COR-L47 (cell line): ENCODE measurements around the gene COL20A1.

Source experiments
- DNase-seq: peaks from one replicate; lab custom pipeline; 2025; lab: John Stamatoyannopoulos, UW

COL20A1 gene

DNA sequence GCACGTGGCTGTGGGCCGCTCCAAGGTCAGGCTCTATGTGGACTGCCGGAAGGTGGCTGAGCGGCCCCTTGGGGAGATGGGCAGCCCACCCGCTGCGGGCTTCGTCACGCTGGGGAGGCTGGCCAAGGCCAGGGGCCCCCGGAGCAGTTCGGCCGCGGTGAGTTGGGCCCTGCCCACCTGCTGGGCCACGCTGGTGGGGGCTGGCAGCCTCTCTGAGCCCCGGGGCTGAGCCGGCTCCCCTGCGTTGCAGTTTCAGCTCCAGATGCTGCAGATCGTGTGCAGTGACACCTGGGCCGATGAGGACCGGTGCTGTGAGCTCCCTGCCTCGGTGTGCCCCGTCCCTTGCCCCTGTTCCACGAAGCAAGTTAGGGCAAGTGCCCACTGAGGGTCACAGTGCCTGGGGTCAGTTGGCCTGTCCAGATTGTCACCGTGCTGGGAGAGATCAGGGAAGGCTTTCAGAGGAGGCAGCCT, 27.1 kb downstream of the COL20A1 start:
- no peak for DNase-seq

DNA sequence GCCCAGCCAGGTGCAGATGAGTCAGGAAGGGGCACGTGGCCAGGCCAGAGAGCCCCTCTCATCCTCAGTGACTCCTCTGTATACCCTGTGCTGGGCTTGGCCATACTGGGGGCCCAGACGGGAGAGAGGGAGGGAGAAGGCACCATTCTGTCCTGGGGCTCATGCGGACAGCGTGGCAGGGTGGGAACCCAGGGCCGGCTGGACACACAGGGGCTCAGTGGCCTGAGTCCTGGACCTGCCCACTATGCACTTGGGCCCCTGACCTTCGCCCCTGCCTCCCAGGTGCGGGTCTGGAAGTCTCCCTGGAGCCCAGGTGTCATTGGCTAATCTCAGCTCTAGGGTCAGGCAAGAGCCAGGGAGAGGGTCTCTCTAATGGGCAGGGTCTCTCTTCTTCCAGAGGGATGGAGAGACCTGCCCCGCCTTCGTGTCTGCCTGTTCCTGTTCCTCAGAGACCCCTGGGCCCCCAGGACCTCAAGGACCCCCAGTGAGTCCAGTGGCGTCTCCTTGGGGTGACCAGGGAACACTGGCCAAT, 27.7 kb downstream of the COL20A1 start:
- no peak for DNase-seq

DNA sequence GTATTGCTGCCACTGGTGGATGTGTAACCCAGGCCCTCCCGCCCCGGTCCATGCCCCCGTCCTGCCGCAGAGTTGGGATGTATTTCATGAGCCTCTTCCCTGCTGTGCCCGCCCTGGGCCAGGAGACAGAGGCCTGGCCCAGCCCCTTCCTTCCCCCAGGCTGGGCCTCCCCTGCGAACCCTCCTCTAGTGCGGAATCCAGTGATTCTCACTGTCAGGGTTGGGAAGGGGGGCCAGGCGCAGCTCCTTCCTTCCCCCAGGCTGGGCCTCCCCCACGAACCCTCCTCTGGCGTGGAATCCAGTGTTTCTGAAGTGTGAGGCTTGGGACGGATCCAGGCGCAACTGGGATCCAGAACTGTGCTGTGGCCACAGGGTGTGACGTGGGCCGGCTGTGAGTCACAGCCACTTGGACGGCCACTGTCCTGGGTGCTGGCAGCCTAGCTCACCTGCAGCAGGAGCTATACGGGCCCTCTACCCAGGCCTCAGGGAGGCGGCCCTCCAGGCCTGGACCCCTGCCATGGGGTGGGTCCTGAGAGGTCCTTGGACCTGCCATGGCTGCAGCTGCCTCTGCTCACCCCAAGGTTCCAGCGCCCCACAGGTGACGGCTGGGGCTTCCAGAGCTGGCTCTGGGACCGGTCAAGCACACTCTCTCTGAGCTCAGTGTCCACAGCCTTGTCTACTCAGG, 28.3 kb downstream of the COL20A1 start:
- no peak for DNase-seq

DNA sequence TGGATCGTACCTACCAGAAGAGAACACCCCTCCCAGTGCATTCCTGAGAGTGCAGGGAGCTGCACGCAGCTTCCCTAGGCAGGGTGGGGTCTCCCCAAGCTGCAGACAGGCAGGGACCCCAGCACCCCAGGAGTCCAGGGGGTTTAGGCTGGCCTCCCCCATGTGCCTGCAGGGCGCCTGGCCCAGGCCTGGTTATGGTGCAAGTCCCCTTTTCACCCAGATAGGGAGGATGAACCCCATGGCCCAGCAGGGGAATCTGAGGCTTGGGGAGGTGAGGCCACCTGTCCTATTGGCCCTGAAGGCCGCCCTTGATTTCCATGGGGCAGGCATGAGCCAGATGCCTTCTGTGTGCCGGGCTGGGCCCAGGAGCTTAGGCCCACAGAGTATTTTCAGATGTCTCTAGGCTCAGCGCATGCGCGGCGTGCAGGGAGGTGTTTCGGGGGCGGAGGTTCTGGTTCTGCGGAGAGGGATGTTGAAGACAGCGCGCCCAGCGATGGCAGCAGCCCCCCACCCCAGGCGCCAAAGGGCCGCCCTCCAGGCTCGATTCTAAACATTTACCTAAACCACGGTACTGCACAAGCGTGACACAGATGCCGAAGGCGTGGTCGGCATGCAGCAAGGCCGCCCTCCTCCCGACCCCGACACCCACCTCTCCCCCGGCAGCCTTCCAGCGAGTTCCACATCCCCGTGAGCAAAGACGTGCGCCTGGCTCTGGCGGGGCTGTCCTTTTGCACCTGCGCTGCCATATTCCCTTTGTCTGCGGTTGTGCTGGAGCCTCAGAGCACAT, 29.4 kb downstream of the COL20A1 start:
- no peak for DNase-seq

DNA sequence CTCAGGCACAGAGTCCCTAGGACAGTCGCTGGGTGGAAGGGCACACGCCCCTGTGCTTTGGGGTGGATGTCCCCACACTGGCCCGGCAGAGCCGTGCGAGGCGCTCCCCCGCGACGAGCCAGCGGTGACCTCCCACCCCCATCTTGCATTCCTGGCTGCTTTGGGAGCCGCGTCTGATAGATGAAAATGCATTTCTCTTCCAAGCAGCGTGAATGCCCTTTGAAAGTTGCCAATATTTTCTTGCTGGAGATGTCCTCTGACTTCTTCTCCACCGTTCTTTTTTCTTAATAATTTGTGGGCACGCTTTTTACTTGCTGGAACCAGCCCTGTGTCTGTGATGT, 29.9 kb downstream of the COL20A1 start:
- no peak for DNase-seq

DNA sequence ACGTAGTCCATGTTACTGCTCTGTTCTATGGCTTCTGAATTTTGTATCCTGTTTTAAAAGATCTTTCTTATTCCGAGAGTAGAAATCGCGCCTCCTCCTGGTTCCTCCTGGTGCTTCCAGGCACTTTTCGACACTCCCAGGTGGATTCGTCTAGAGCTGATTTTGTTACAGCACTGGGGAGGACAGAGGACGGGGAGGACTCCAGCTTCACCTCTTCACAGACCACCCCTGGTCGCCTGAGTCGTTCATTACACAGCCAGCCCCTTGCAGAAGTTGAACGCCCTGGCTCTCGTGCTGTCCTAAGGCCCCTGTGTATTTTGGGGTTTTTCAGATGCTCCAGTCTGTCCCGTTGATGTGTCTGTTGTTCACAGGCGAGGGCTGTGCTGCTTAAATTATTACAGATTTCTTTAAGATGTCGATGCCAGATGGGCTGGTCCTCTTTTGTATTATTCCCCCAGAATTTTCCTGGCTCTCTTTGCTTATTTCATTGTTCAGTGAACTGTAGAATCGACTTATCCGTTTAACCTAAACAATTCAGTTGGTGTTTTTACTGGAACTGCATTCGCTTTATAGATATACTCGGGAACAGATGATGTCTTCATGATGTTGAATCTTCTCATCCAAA, 30.5 kb downstream of the COL20A1 start:
- no peak for DNase-seq

DNA sequence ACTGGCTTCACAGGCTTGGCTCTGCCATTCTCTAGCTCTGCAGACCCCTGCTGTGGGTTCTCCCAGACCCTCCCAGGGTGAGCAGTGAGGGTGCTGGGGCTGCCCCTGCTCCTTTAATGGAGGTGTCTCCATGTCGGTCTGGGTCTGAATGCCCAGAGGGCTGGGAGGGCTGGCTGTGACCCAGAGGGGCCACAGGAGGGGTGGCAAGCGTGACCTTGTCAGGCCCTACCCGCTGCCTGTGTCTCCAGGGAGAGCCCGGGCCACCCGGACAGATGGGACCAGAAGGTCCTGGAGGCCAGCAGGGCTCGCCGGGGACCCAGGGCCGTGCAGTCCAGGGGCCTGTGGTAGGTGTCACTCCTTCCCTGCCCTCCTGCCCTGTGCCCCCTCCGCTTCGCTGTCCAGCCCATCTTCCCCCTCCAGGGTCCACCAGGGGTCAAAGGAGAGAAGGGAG, 32.1 kb downstream of the COL20A1 start:
- no peak for DNase-seq

DNA sequence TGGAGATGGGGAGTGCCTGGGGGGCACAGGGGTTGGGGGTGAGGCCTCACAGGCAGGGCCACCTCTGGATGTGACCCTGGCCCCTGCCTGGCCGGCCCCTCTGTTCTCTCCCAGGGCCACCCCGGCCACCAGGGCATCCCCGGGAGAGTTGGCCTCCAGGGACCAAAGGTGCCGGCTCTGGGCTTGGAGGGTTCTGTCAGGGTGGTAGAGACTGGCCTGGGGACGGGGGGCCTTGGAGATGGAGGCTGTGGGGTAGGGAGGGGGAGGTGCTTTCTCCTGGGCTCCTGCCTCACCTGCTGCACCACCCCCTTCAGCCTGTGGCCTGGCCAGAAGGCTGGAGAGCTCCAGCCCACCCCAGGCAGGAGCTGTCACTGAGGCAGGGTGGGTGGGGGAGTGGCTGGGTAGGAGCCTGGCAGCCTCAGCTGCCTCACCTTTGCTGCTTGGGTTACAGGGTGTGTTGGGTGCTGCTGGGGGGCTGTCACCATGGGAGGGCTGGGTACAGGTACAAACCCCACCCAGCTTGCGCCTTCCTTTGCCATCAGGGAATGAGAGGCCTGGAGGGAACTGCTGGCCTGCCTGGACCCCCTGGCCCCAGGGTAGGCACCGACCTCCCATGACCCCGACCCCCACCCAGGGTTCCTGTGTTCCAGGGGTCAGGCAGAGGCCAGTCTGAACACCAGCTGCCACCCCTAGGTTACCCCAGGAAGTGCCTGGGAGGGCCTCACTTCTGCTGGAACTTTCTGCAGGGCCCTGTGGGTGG, 32.7 kb downstream of the COL20A1 start:
- no peak for DNase-seq

DNA sequence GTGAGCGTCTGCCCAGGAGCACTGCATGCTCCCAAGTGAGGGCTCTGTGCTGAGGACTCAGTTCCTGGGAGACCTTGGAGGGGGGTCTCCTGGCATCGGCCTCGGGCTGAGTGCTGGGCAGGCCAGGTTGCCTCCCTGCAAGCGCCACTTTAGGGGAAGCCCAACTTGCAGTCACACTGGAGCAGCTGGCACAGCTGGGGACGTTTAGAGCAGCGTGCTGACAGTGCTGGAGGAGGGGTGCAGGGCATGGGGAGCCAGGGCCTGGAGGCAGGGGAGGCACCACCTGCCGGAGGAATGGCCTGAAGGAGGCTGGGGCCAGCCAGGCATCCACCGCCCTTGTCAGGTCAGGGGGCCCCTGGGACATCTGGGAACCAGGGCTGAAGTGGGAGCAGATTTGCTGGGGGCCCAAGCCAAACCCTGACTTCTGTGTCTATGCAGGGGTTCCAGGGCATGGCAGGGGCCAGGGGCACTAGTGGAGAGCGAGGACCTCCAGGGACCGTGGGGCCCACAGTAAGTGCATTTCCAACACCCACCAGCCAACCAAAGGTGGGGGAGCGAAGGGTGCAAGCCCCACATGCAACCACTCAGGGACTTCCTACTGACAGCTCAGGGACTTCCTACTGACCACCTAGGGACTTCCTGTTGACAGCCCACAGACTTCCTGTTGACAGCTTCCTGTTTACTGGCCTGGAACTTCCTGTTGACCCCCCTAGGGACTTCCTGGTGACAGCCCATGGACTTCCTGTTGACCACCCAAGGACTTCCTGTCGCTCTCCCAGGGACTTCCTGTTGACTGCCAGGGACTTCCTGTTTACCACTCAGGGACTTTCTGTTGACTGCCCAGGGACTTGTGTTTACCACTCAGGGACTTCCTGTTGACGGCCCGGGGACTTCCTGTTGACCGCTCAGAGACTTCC, 33.6 kb downstream of the COL20A1 start:
- DNase-seq: no peak

DNA sequence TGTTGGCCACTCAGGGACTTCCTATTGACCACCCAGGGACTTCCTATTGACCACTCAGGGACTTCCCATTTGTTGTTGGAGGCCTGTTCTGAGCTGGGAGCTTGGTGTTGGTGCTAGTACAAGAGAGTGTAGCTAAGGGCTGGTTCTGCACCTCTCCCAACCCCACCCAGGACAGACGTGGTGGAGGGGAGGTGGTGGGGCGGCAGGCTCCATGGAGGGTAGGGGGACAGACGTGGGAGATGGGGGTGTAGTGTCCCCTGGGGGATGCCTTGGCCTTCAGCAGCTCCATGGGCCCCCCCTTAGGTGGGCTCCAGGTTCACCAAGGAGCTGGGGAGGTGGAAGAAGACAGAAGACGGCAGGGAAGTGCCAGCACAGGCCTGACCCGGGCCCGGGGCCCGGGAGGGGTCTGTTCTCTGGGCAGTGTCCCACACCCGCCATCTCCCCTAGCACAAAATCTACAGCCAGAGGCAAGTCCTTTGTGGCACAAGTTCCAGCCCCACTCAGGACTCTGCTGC, 34.3 kb downstream of the COL20A1 start:
- DNase-seq: no peak

DNA sequence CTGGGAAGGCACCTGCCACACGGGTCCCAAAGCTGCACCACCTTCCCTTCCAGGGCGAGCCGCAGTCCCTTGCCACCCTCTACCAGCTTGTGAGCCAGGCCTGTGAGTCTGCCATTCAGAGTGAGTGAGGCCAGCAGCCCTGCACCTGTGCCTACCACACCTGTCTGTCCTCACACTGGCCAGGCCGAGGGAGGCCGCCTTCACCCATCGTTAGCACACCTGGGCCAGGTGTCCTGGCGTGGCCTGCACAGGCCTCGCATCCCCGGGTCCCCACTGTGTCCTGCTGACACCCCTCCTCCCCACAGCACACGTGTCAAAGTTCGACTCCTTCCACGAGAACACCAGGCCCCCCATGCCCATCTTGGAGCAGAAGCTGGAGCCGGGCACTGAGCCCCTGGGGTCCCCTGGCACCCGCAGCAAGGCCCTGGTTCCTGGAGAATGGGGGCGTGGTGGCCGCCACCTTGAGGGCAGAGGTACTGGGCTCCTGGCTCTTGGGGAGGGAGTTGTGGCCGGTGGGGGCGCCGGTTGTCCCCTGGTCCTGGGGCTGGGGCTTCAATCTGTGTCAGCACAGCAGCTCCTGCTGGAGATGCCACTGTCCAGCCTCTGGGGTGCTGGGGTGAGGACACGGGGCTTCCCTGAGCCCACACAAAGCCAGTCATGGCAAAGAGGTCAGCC, 35.2 kb downstream of the COL20A1 start:
- no peak for DNase-seq

DNA sequence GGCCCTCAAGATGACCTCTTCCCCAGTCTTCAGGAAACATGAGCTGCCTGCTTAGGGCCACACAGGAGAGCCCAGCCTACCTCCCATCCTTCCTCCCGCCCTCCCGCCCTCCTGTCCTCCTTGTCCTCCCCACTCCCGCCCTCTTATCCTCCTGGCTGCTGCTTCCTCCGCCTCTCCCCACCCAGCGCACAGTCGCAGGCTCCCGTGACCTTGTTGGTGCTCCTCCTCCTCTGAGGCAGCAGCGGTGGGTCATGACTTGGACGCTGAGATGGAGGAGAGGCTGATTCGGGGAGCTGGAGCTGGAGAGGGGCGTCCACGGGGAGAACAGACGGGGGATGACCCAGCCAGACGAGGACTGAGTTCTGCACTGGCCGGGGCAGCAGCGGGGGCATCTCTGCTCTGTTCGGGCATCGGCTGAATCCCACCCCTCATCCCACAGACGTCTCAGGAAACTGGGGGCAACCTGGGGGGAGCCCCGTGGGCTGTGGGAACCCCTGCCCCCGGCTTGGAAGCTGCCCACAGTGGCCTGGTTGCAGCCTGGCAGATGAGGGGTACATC, 35.8 kb downstream of the COL20A1 start:
- DNase-seq: no peak

DNA sequence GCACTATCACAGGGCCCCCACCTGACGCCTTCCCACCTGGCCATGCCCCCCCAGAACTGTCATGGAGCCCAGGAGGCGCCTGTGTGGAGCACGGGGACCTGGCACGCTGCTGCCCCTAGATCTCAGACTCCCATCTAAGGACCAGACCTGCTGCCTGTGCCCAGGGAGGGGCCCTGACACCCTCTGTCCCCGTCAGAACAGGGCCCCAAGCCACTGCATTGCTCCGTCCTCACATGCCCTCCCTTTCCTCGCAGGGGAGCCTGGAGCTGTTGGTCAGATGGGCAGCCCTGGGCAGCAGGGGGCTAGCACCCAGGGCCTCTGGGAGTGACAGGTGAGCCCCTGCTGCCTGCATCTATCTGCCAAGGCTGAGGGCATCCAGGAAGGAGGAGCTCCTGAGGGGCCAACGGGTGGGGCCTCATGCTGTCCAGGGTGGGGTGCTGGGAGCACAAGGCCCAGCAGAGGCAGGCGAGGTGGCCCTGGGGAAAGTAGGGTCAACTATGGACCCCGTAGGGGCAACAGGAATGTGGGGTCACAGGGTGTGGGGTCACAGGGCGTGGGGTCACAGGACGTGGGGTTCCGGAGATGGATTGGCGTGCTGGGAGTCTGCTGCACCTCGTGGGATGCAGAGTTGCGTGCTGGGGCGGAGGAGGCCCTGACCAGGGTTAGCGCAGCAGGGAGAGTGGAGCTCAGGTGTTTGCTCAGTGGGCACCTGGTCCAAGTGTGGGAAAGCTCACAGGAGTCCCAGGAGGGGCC, 36.5 kb downstream of the COL20A1 start:
- no peak for DNase-seq

DNA sequence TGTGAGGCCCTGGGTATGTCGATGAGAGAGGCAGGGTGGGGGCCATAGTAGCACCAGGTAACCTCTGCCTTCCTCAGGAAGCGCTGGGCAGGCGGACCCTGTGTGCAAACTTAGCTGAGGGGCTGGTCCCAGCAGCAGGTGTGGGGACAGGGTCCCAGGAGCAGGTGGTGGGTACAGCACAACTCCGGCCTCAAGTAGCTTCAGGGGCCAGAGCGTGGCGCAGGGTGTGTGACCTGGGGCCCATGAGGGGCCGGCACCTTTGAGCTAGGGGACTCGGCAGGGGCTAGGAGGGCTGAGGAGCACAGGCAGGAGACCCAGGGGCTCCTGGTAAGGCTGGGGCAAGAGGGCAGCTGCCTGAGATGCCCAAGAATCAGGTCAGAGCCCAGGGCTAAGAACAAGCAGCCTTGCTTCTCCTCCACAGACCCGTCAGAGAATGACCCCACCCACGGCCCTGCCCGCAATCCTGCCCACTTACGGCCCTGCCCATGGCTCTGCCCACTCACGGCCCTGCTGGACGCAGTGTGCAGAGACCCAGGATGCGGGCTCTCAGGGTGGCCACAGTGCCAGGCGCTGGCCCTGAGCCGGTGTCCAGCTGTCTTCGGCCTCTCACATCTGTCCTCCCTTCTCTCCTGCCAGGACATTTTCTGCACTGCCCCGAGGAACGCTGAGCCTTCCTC, 37.2 kb downstream of the COL20A1 start:
- DNase-seq: no peak

DNA sequence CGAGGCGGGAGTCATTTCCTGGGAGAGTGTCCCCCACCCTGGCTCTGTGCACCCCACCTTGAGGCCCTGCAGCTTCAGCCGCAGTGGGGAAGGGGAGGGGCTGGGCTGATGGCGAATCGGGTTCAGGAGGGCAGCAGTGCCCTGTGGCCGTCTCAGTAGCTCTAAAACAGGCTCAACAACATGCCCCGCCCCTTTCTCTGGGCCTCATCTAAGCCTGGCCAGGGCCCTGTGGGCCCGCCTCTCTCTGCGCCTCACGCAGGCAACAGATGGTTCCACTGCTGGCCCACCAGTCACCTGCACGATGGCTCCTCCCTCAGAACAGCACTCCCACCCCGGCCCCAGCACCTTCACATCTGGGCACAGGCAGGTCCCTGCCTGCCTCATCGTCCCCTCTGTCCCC, 38.0 kb downstream of the COL20A1 start:
- DNase-seq: no peak

DNA sequence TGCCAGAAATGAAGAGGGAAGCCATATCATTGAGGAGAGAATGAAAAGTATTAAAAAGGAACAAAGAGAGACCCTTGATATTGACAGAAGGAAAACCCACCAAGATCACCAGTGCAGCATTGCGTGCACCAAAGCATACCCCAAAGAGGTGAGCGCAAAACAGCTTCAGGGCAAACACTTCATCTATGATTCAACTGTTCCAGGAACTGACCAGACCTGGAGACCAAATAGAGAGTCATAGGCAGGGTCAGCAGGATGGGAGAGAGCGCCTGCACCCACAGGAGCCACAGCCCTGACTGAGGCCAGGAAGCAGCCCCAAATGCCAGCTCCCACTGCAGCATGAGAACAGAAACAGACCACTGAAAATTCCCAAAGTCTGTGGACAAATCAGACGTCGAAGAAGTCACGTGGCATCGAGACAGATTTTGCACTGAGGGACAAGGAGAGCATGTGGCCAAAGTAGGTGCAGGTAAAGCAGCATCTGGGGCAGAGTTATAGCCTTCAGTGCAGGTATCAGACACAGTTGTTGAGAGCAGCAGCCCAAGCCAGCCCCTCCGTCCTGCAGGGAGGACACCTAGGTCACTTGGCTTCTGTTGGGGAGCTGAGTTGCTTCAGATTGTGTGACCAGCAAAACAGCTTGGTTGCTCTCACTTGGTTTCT, 38.9 kb downstream of the COL20A1 start:
- no peak for DNase-seq

DNA sequence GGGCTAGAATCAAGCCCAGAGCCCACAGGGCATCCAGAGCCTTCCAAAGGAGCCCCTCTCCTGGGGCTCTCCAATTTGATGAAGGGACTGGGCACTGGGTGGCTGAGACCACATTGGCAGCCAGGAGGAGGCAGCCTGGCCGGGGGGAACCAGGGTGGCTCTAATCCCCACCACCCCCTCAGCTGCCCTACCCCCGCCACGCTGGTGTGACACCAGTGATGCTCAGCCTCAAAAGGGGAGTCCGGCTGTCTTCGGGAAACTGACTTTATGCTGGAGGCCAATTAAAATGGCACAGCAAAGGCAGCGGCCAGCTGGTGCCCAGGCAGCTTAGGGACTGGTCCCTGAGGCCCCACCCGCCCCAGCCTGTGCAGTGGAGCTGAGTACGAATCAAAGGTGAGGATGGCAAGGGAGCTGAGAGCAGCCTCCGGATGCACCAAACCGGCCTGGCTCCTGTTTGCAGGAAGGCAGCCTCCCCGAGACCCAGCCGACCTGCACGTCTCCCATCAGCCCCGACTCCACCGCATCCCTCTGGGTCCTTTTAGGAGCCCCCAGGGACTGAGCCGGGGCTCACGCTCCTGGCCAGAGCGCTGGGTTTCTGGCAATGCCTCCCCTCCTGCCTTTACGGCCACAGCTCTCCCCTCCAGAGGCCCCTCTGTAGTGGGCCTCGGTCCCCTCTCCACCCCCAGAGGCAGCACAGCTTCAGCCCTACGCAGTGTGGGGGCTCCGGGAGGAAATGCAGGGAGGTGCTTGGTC, 39.7 kb downstream of the COL20A1 start:
- DNase-seq: no peak
